Ovary (tissue), 3 donors: Measurements from ENCODE around the gene C19orf33.

Experiments used
- CTCF ChIP-seq, 3 donors: fragments of 450-650 bp in 2 of 3; fragments of 200-600 bp in 1 of 3; IDR thresholded peaks; one replicate each; pipeline versions ENCODE4 v1.5.1 to v1.8.0; 2016 to 2022; ENCODE audit warnings: antibody characterized with exemption in 3 of 3, mild to moderate bottlenecking in 1 of 3
- EP300 ChIP-seq: sonication (generic); formaldehyde crosslinking; IDR thresholded peaks from one replicate; pipeline ENCODE4 v1.6.1; 2017; ENCODE audit warnings: antibody characterized with exemption
- POLR2A ChIP-seq: fragments of 450-650 bp; IDR thresholded peaks from one replicate; pipeline ENCODE4 v1.6.1; 2017; ENCODE audit warnings: antibody characterized with exemption, mild to moderate bottlenecking, moderate library complexity
- donor health status: DM: no; HTN: no; CAD: no.

- TF ChIP-seq POLR2A (no peak), CTCF (IDR thresholded peaks at IDR 0.05) (no peak), EP300 (no peak)
These were observed 13.4 kb upstream of the C19orf33 start for GRCh38 chr19:38290631-38291147.
